Activated naive CD8-positive, alpha-beta T cell (primary cell): ENCODE measurements around the gene BLOC1S4.
"Not testable (repeated sequence)": the region's sequence is repeated elsewhere in the genome, so short reads cannot be mapped to it uniquely, and the experiment has no call there.

ENCODE experiments used
- H3K27ac Mint-ChIP-seq: one replicate; pipeline ENCODE4 v1.8.0; 2021; ENCODE audit warnings: mixed read lengths
- H3K27me3 Mint-ChIP-seq: one replicate; pipeline ENCODE4 v1.8.0; 2021; ENCODE audit warnings: mixed read lengths
- H3K36me3 Mint-ChIP-seq: one replicate; pipeline ENCODE4 v1.8.0; 2021; ENCODE audit warnings: mixed read lengths
- H3K4me1 Mint-ChIP-seq: one replicate; pipeline ENCODE4 v1.8.0; 2021; ENCODE audit warnings: low read depth, mixed read lengths
- H3K4me3 Mint-ChIP-seq: one replicate; pipeline ENCODE4 v1.8.0; 2021; ENCODE audit warnings: mild to moderate bottlenecking, mixed read lengths
- H3K9me3 Mint-ChIP-seq: one replicate; pipeline ENCODE4 v1.8.0; 2021; ENCODE audit warnings: low read depth, mixed read lengths

BLOC1S4 gene

GRCh38 chr4:6720202-6720699, 4.3 kb downstream of the BLOC1S4 start:
- H3K4me3 Mint-ChIP-seq = peak overlapping the region; percentile 55
- no peaks in the 10 kb centered on the region for H3K27me3 Mint-ChIP-seq
- H3K9me3 Mint-ChIP-seq = no peaks in the 10 kb centered on the region
- no peak overlapping the region for H3K27ac Mint-ChIP-seq
- peaks cover 4% of the 10 kb centered on the region for H3K36me3 Mint-ChIP-seq
- peaks cover 27% of the 10 kb centered on the region for H3K4me1 Mint-ChIP-seq

DNA sequence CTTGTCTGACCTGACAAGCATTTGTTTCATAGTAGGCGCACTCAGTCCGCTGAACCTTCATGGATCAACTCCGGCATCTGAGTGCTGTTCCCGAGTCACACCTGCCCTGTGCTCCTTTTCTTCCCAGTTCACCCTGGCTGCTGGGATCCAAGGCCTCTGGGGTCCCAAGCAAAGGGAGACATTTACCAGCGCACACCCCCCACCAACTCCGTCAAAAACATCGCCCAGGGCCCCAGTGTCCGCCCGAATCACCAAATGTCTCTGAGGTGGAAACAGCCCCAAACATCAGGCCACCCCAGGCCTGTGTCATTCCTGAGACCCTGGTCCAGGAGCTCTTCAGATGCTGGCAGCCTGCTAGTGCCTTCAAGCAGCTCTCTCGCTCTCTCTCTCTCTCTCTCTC, 5.1 kb downstream of the BLOC1S4 start:
- peaks cover 20% of the 10 kb centered on the region for H3K4me1 Mint-ChIP-seq
- no peaks in the 10 kb centered on the region for H3K27me3 Mint-ChIP-seq
- no peak overlapping the region for H3K4me3 Mint-ChIP-seq
- peaks cover 4% of the 10 kb centered on the region for H3K36me3 Mint-ChIP-seq
- H3K9me3 Mint-ChIP-seq = no peaks in the 10 kb centered on the region
- no peak overlapping the region for H3K27ac Mint-ChIP-seq

DNA sequence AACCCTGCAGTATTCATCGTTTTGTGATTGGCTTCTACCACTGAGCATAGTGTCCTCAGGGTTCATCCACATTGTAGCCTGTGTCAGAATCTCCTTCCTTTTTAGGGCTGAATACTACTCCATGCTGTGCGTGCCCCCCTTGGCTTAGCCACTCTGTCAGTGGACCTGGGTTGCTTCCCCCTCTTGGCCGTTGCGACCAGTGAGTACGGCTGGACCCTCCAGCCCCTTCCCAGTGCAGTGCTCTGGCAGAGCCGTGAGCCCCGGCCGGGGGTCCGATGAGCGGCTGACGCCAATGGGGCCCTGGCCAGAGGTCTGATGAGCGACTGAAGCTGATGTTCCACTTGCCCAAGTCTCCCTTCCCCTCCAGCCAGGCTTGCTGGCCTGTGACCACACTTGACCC, 6.9 kb downstream of the BLOC1S4 start:
- no peak overlapping the region for H3K27ac Mint-ChIP-seq
- no peak overlapping the region for H3K4me3 Mint-ChIP-seq
- H3K27me3 Mint-ChIP-seq = no peaks in the 10 kb centered on the region
- H3K9me3 Mint-ChIP-seq = no peaks in the 10 kb centered on the region
- peaks cover 17% of the 10 kb centered on the region for H3K4me1 Mint-ChIP-seq
- peaks cover 4% of the 10 kb centered on the region for H3K36me3 Mint-ChIP-seq

DNA sequence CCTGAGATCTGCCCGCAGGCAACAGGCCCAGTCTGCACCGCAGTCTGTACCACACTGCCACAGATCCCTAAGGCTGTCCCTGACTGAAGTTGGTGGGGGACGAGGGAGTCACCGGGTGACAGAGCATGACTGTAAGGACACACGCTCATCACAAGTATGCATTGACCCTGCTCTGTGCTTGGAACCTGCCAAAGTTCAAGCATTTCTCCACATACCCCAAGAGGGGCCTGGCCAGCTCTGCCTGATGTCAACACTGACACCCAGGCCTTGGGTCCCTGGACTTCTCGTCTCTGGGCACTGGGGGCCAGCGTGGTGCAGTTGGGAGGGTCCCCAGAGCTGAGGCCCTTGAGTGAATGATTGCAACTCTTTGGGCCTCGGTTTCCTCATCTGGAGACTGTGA, 7.9 kb downstream of the BLOC1S4 start:
- H3K4me3 Mint-ChIP-seq = no peak overlapping the region
- H3K36me3 Mint-ChIP-seq = peaks cover 2% of the 10 kb centered on the region
- no peak overlapping the region for H3K27ac Mint-ChIP-seq
- peaks cover 16% of the 10 kb centered on the region for H3K4me1 Mint-ChIP-seq
- H3K9me3 Mint-ChIP-seq = no peaks in the 10 kb centered on the region
- H3K27me3 Mint-ChIP-seq = no peaks in the 10 kb centered on the region

- Mint-ChIP-seq H3K27me3 (no peaks in the 10 kb centered on the region), H3K4me1 (peaks cover 11% of the 10 kb centered on the region), H3K27ac (no peak overlapping the region), H3K9me3 (no peaks in the 10 kb centered on the region), H3K4me3 (no peak overlapping the region), H3K36me3 (no peaks in the 10 kb centered on the region)
Measured at GRCh38 chr4:6724421-6725111, 8.6 kb downstream of the BLOC1S4 start.

- H3K4me1 Mint-ChIP-seq, H3K36me3 Mint-ChIP-seq, H3K27me3 Mint-ChIP-seq, H3K9me3 Mint-ChIP-seq, H3K27ac Mint-ChIP-seq, H3K4me3 Mint-ChIP-seq: not testable (repeated sequence)
Measured at GRCh38 chr4:6725427-6725961, 9.5 kb downstream of the BLOC1S4 start.

DNA sequence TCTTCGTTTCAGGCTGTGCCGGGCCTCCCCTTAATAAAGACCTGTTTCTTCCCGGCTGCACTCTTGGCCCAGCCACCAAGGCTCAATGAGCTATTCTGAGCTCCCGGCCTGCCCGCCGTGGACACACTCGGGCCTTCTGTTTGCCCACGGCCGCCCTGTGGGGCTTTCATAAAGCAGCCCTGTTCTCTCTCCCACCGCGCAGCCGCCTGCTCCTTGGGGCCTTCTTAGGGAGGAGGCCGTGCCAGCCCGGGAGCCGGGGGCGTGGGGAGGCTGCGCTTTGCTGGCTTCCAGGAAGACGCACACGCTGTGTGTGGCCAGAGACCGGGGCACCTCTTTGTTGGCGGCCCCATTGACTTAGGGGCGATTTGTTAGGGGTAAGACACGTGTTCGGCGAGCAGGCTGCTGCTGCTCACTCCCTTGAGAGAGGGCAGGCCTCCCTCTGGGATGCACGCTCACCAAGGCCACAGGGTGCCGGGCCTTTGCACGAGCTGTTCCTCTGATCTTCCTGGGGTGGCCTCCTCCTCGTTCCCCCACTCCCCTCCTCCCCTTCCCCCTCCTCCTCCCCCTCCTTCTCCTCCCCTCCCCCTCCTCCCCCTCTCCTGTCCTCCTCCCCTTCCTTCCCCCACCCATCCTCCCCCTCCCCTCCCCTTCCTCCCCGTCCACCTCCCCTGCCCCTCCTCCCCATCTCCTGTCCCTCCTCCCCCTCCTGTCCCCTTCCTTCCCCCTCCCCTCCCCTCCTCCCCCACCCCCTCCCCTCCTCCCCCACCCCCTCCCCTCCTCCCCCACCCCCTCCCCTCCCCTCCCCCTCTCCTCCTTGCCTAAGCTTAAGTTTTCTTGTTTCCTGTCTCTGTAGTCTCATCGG, 11.3 kb downstream of the BLOC1S4 start:
- Mint-ChIP-seq H3K4me3 (no peak overlapping the region), H3K36me3 (no peaks in the 10 kb centered on the region), H3K9me3 (no peaks in the 10 kb centered on the region), H3K4me1 (peaks cover 8% of the 10 kb centered on the region), H3K27ac (no peak overlapping the region), H3K27me3 (no peaks in the 10 kb centered on the region)

DNA sequence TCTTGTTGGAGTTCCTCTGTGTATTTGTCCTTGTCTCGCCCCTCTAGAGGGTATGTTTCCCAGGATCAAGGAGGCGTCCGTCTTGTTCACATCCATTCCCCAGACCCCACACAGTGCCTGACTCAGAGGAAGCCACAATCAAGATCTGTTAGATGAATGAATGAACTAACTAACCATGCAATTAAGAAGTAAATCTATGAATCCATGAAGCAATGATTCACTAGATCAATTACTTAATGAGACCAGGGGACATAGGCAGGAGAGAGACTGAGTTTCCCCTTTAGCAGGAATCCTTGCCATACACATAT, 11.9 kb downstream of the BLOC1S4 start:
- Mint-ChIP-seq H3K4me3 (no peak overlapping the region), H3K9me3 (no peaks in the 10 kb centered on the region), H3K4me1 (peaks cover 8% of the 10 kb centered on the region), H3K27me3 (no peaks in the 10 kb centered on the region), H3K27ac (no peak overlapping the region), H3K36me3 (no peaks in the 10 kb centered on the region)

DNA sequence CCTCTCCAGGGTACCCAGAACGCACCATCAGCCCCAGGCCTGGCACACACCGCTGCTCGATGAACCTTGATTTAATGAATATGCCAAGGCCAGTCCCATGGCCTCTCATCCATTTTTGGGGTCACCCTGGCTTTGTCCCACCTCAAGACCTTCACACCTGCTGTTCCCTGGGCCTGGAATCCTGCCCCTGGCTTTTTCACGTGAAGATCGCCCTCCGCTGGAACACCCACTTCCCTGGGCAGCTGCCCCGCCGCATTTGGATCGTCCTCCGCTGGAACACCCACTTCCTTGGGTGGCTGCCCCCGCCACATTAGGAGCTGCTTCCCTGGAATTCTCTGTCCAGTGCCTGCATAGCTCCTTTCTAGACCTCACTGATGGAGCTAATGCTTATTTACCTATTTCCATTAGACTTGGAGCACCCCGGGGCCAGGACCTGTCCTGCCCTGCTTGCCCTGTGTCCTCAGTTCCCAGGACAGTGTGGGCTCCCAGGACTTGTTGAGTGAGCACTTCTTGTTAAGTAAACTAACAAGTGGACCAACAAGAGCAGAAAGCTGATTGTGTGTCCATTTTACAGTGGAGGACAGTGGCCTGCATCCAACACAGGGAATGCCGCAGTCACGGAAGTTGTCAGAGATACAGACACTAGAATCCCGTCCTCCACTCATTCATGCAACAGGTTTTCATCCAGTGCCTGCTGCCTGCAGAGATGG, 12.5 kb downstream of the BLOC1S4 start:
- Mint-ChIP-seq H3K27ac (no peak overlapping the region), H3K9me3 (no peaks in the 10 kb centered on the region), H3K36me3 (no peaks in the 10 kb centered on the region), H3K27me3 (no peaks in the 10 kb centered on the region), H3K4me3 (no peak overlapping the region), H3K4me1 (peaks cover 8% of the 10 kb centered on the region)

DNA sequence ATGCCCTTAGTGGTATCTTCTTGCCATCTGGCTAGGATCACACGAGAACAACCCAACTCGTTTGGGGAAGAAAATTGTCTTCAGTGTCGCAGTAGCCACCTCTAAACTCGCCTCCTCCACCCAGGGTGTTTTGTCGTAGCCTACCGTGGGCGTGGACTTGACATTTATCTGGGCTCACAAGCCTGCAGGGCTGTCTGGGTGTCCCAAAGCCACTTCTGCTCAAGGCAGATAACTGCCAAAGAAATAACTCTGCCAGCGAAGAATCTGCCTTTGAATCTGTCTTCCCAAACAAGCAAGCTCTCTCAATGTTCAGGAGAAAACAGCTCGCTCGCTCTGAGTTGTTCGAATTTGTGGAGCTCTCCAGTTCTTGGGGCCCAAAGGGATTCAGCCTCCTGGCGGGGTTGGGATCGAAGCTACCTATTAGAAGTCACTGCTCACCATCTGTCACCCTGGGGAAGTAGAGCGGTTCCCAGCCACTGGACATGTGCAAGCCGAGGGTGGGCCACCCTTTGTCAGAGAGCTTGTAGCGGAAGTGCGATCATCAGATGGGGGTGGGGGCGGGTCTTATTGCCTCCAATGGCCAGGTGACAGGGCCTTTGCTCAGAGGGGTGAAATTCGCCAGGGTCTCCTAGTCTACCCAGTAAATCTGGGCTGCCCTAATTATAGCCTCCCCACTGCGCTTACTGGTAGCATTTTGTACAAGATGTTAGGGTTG, 14.8 kb downstream of the BLOC1S4 start:
- Mint-ChIP-seq H3K36me3 (no peaks in the 10 kb centered on the region), H3K4me1 (peaks cover 8% of the 10 kb centered on the region), H3K4me3 (no peak overlapping the region), H3K9me3 (no peaks in the 10 kb centered on the region), H3K27me3 (no peaks in the 10 kb centered on the region), H3K27ac (no peak overlapping the region)

DNA sequence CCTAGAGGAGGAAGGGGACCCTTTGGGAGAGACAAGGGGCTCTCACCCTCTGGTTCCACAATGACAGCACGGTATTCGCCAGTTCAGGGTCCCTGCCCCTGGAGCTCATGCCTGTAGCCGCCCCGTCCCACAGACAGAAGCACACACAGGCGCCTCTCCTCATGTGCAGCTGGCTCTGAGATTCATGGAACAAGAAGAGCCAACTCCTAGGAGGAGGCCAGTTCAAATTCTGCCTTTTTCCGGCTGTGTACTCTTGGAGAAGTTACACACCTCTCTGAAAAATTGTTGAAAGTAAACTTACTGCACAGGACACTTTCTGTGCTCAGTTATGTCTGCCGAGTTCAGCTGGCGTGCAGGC, 15.3 kb downstream of the BLOC1S4 start:
- Mint-ChIP-seq H3K36me3 (no peaks in the 10 kb centered on the region), H3K27me3 (no peaks in the 10 kb centered on the region), H3K4me1 (peaks cover 8% of the 10 kb centered on the region), H3K27ac (no peak overlapping the region), H3K4me3 (no peak overlapping the region), H3K9me3 (no peaks in the 10 kb centered on the region)

DNA sequence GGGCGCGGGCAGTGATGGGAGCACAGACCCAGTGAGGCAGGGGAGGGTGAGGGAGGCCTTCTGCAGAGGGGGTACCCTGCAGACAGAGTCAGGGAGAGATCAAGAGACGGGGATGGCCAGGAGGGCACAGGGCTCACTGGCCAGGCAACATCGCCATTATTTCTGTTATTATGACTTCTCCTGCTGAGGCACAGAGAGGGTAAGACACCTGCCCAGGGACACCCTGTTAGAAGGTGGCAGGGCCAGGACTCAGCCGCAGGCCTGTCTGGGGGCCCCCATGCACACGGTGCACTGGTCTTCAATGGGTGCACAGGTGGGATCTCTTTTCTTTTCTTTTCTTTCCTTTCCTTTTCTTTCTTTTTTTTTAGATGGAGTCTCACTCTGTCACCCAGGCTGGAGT, 15.8 kb downstream of the BLOC1S4 start:
- Mint-ChIP-seq H3K27me3 (no peaks in the 10 kb centered on the region), H3K27ac (no peak overlapping the region), H3K9me3 (no peaks in the 10 kb centered on the region), H3K4me3 (no peak overlapping the region), H3K36me3 (no peaks in the 10 kb centered on the region), H3K4me1 (peaks cover 8% of the 10 kb centered on the region)

GRCh38 chr4:6732441-6733357, 16.7 kb downstream of the BLOC1S4 start:
- no peaks in the 10 kb centered on the region for H3K36me3 Mint-ChIP-seq
- no peak overlapping the region for H3K4me3 Mint-ChIP-seq
- H3K27me3 Mint-ChIP-seq = no peaks in the 10 kb centered on the region
- H3K4me1 Mint-ChIP-seq = peaks cover 7% of the 10 kb centered on the region
- H3K9me3 Mint-ChIP-seq = no peaks in the 10 kb centered on the region
- no peak overlapping the region for H3K27ac Mint-ChIP-seq
